GM12875 (cell line): ENCODE results near the gene TOMM20.
"Not testable (repeated sequence)": the region's sequence is repeated elsewhere in the genome, so short reads cannot be mapped to it uniquely, and the experiment has no call there.

ENCODE experiments used
- H3K4me3 ChIP-seq: one replicate; pipeline ENCODE4 v1.5.1; 2011; ENCODE audit warnings: low read depth, low read length, control low read depth
- TF ChIP-seq, protein P1 (sequence below): IDR thresholded peaks from 2 replicates; pipeline ENCODE4 v1.5.1; 2011; ENCODE audit warnings: low read depth, mild to moderate bottlenecking, control low read depth, inconsistent platforms, low read length, moderate library complexity, borderline replicate concordance; ENCODE audit not compliant: insufficient read depth

Gene TOMM20

DNA sequence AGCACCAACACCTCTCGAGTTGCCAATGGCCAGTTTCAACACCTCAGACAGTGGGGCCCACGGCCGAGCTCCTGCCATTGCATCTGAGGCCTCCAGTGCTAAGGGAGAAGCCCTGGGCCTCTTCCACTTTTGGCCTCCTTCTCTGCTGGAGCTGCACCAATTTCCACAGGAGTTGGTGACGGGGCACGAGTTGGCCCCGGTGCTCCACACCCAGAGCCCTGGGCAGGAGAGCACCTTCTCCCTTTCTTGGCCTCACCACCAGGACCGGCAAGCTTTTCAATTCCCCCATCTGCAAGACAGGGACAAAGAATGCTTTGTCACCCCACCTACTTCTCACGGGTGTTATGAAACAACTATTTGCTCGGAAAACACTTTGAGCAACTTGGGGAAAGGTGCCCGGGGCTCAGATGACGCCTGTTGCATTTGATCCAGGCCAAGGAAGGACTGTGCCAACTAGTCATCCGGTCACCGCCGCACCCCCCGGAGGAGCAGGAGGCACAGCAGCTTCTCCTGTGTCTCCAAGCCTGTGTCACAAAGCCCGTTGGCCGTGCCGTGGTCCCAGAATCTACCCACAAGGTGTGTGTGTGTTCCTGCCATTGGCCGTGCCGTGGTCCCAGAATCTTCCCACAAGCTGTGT, 55.2 kb downstream of the TOMM20 start:
- H3K4me3 ChIP-seq, result no peak overlapping the region
- TF ChIP-seq, protein P1, sequence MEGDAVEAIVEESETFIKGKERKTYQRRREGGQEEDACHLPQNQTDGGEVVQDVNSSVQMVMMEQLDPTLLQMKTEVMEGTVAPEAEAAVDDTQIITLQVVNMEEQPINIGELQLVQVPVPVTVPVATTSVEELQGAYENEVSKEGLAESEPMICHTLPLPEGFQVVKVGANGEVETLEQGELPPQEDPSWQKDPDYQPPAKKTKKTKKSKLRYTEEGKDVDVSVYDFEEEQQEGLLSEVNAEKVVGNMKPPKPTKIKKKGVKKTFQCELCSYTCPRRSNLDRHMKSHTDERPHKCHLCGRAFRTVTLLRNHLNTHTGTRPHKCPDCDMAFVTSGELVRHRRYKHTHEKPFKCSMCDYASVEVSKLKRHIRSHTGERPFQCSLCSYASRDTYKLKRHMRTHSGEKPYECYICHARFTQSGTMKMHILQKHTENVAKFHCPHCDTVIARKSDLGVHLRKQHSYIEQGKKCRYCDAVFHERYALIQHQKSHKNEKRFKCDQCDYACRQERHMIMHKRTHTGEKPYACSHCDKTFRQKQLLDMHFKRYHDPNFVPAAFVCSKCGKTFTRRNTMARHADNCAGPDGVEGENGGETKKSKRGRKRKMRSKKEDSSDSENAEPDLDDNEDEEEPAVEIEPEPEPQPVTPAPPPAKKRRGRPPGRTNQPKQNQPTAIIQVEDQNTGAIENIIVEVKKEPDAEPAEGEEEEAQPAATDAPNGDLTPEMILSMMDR, result no peak

DNA sequence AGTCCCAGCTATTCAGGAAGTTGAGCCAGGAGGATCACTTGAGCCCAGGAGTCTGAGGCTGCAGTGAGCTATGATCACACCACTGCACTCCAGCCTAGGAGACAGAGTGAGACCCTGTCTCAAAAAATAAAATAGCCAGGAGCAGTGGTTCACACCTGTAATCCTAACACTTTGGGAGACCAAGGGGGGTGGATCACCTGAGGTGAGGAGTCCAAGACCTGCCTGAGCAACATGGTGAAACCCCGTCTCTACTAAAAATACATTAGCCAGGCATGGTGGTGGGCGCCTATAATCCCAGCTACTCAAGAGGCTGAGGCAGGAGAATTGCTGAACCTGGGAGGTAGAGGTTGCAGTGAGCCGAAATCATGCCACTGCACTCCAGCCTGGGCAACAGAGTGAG, 56.1 kb downstream of the TOMM20 start:
- H3K4me3 ChIP-seq, result not testable (repeated sequence)

DNA sequence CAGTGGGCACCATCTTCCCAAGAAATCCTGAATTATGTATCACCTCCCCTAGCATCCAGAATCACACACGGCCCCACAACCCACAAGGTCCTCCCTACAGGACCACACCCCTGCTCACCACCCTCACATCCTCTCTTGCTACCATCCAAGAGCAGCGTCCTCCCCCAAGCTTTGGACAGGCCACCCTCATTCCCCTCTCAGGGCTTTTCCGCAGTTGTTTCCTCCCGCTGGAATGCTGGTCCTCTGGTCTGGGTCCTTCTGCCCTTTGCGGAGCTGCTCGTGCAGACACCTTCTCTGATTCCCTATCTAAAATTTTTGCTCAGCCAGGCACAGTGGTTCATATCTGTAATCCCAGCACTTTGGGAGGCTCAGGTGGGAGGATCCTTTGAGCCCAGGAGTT, 56.5 kb downstream of the TOMM20 start:
- H3K4me3 ChIP-seq, result no peak overlapping the region
- TF ChIP-seq, protein P1, result no peak

DNA sequence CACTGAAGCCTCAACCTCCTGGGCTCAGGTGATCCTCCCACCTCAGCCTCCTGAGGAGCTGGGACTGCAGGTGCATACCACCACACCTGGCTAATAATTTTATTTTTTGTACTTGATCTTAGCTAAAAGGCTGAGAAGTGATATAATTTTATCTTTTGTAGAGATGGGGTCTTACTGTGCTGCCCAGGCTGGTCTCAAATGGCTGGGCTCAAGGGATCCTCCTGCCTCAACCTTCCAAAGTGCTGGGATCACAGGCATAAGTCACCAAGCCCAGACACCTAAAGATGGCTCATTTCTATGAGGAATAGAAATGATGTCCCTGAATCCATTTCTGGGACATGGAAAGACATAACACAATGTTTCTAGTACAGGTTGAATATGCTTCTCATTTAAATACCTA, 57.8 kb downstream of the TOMM20 start:
- TF ChIP-seq, protein P1, result no peak
- no peak overlapping the region for H3K4me3 ChIP-seq

DNA sequence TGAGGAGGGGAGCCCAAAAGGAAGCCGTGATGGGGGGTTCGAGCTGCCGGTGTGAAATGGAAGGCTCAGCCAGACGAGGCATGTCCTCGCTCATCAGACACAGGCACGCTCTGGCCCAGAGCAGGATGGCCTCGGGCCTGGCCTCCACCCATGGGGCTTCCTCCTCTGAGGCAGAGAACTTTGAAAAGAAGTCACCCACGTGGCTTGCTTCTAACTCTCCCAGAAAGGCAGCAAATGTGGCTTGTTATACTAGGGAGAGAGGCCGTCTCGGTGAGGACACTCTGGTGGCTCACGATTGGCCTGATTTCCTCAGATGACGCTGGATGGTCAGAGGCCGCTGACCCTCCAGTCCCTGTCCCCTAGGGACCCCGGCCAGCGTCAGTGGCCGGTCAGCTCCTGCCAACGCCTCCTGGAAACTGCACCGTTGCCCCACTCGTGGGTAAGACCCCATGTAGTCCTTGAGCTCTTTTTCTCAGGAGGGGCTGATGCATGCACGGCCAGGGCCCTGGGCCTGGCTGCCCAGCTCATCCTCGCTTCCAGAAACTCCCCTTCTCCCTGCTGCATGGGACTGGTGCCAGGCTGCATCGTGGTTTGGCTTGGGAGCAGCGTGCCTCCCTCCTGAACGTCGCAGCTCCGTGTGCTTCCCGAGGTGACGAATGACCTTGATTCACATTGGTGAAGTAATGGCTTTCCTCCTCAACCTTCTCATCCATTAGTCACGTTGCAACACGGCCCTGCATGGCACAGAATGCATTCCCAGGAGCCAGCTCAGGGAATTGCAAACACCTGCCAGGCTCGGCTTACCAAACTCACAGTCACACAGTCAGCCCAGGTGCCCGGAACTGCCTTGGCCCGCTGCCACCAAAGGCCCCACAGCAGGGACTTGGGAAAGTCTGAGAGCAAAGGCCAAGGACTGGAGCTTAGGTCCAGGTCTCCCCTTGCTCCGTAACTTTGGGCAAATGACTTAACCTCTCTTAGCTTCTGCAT, 58.8 kb downstream of the TOMM20 start:
- TF ChIP-seq, protein P1, result no peak
- H3K4me3 ChIP-seq, result no peak overlapping the region

DNA sequence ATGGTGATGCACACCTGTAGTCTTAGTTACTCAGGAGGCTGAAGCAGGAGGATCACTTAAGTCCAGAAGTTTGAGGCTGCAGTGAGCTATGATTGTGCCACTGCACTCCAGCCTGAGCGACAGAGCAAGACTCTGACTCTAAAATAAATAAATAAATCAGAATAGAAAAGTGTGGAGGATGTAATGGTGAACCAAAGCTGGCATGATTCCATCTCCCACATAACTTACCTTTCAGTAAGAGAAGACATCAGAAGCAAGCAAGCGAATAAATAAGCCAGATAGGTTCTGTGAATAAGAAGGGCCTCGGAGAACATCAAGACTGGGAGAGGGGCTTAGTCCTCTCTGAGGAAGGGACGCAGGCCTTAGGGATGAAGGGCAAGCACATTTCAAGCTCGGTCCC, 59.5 kb downstream of the TOMM20 start:
- TF ChIP-seq, protein P1, result no peak
- H3K4me3 ChIP-seq, result no peak overlapping the region

DNA sequence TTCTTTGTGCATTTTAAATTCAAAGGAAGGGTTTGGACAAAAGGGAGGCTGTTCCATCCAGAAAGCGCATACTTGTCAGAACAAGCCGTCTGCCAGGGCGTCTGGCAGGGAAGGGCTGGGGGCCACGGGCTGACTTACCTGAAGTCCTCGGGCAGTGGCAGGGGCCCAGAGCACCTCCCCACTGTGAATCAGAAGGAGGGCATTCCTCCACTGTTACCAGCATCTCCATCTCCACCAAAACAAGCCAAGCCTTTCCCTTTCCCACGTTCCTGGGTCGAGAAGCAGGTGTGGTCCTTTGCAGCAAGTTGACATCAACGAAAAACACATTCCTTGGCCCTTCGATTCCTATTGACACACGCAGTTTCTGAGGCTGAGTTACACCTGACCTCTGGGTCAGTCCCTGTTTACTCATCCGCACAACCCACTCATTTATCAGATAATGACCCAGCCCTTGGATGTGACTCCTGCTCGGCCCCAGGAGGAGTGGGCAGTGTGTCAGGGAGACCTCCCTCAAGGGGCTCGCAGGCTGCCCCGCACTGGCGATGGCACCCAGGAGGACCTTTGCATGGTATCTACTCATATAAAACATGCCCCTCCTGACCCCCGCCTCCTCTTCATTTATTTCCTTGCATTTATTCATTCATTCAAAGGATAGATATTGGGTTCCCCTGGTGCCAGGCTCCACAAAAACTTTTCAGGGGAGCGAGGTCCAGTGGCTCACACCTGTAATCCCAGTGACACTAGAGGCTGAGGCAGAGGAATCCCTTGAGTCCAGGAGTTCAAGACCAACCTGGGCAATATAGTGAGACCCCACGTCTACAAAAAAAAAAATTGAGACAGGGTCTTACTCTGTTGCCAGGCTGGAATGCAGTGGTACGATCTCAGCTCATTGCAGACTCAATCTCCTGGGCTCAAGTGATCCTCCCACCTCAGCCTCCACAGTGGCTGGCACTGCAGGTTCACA, 60.2 kb downstream of the TOMM20 start:
- TF ChIP-seq, protein P1, result no peak
- H3K4me3 ChIP-seq, result no peak overlapping the region
